SK-N-SH (cell line): ENCODE data around the gene MT1F. TPM values are rescaled to one million over a fixed set of nuclear protein-coding genes. Genes with fewer than 3 reads are reported as not detected.

ENCODE experiments used
- CTCF ChIA-PET: fragments of 300-600, 350-600 bp; formaldehyde crosslinking; extraction: SDS; loops from one replicate; lab custom pipeline; 2021; lab: Yijun Ruan, JAX
- POLR2A ChIA-PET: fragments of 350-600 bp; sonication (Branson Sonifier 250); formaldehyde crosslinking; extraction: SDS; loops from one replicate; lab custom pipeline; 2020; ENCODE audit warnings: antibody characterized with exemption, inconsistent platforms; lab: Yijun Ruan, JAX
- DNase-seq: peaks from one replicate; pipeline ENCODE4 v3.0.0; 2012
- H2AFZ ChIP-seq: fragments of 200-600 bp; sonication (generic); 2 replicates; pipeline ENCODE4 v1.8.1; 2016; ENCODE audit warnings: antibody characterized with exemption, mild to moderate bottlenecking, low read depth
- H3F3A ChIP-seq: fragments of 200-600 bp; sonication (generic); replicated peaks from 2 replicates; pipeline ENCODE3; 2016; ENCODE audit warnings: antibody characterized with exemption, mild to moderate bottlenecking; ENCODE audit not compliant: insufficient read depth
- H3K27ac ChIP-seq, 2 experiments: fragments of 200-500 bp in 1 of 2; fragments of 200-600 bp in 1 of 2; sonication (Bioruptor generic) in 1 of 2; sonication (generic), shearing (Covaris generic) in 1 of 2; 2 replicates each; pipeline versions ENCODE4 v1.5.1 to v1.6.1; 2014 to 2016; ENCODE audit warnings: low read depth in 2 of 2, inconsistent platforms in 1 of 2, low read length in 1 of 2, mild to moderate bottlenecking in 1 of 2, mixed read lengths in 1 of 2
- H3K27me3 ChIP-seq: fragments of 200-600 bp; sonication (generic), shearing (Covaris generic); 2 replicates; pipeline ENCODE4 v1.6.1; 2016; ENCODE audit warnings: mixed run types; ENCODE audit not compliant: insufficient read depth
- H3K36me3 ChIP-seq, 2 experiments: fragments of 200-500 bp in 1 of 2; fragments of 200-600 bp in 1 of 2; sonication (Bioruptor generic) in 1 of 2; sonication (generic) in 1 of 2; replicated peaks in 1 of 2; 2 replicates each; pipeline versions ENCODE3 to v1.5.1; 2014 to 2016; ENCODE audit warnings: low read length in 1 of 2, mild to moderate bottlenecking in 1 of 2; ENCODE audit not compliant: insufficient read depth in 2 of 2, control insufficient read depth in 1 of 2
- H3K4me1 ChIP-seq, 2 experiments: fragments of 200-500 bp in 1 of 2; fragments of 200-600 bp in 1 of 2; sonication (Bioruptor generic) in 1 of 2; sonication (generic), shearing (Covaris generic) in 1 of 2; 2 replicates each; pipeline versions ENCODE4 v1.5.1 to v1.6.1; 2014 to 2016; ENCODE audit warnings: low read depth in 1 of 2, low read length in 1 of 2, mixed run types in 1 of 2; ENCODE audit not compliant: insufficient read depth in 2 of 2, control insufficient read depth in 1 of 2
- H3K4me2 ChIP-seq: fragments of 200-600 bp; sonication (generic), shearing (Covaris generic); 2 replicates; pipeline ENCODE4 v1.6.1; 2017; ENCODE audit warnings: mixed run types
- H3K4me3 ChIP-seq, 2 experiments: fragments of 200-500 bp in 1 of 2; fragments of 200-600 bp in 1 of 2; sonication (Bioruptor generic) in 1 of 2; sonication (generic), shearing (Covaris generic) in 1 of 2; 2 replicates each; pipeline versions ENCODE4 v1.5.1 to v1.8.1; 2014 to 2016; ENCODE audit warnings: low read depth in 2 of 2, inconsistent platforms in 1 of 2, low read length in 1 of 2, mild to moderate bottlenecking in 1 of 2, mixed read lengths in 1 of 2, moderate library complexity in 1 of 2
- H3K79me2 ChIP-seq: fragments of 200-600 bp; sonication (generic); 2 replicates; pipeline ENCODE4 v1.8.1; 2017; ENCODE audit warnings: mild to moderate bottlenecking; ENCODE audit not compliant: insufficient read depth
- H3K9ac ChIP-seq: fragments of 200-600 bp; sonication (generic); 2 replicates; pipeline ENCODE4 v1.6.1; 2017; ENCODE audit warnings: mixed run types
- H3K9me2 ChIP-seq: fragments of 200-600 bp; sonication (generic); 2 replicates; pipeline ENCODE4 v1.6.1; 2017; ENCODE audit warnings: mixed run types
- H3K9me3 ChIP-seq: fragments of 200-600 bp; sonication (generic); 2 replicates; pipeline ENCODE4 v1.6.1; 2017; ENCODE audit warnings: mixed run types, mild to moderate bottlenecking, moderate library complexity
- H4K20me1 ChIP-seq: fragments of 200-600 bp; sonication (generic); 2 replicates; pipeline ENCODE4 v1.6.1; 2017; ENCODE audit warnings: mild to moderate bottlenecking, mixed run types; ENCODE audit not compliant: insufficient read depth
- ELF1 ChIP-seq: IDR thresholded peaks from 2 replicates; pipeline ENCODE4 v1.4.0; 2012
- EZH2phosphoT487 ChIP-seq: fragments of 200-600 bp; sonication (generic); IDR thresholded peaks from 2 replicates; pipeline ENCODE4 v1.6.1; 2017; ENCODE audit warnings: low read depth, mixed run types, mild to moderate bottlenecking, antibody characterized with exemption, moderate library complexity, borderline replicate concordance
- GABPA ChIP-seq: IDR thresholded peaks from 2 replicates; pipeline ENCODE4 v1.4.0; 2012; ENCODE audit warnings: low read depth, mild to moderate bottlenecking
- GATA2 ChIP-seq: sonication (generic); formaldehyde crosslinking; IDR thresholded peaks from 2 replicates; pipeline ENCODE4 v1.5.0; 2020; ENCODE audit warnings: mild to moderate bottlenecking, missing genetic modification reagents
- MXI1 ChIP-seq: IDR thresholded peaks from 2 replicates; pipeline ENCODE4 v1.6.1; 2012; ENCODE audit warnings: mild to moderate bottlenecking, low read depth, low read length, improper control_type of control experiment
- NFIC ChIP-seq: IDR thresholded peaks from 2 replicates; pipeline ENCODE4 v1.4.0; 2012; ENCODE audit warnings: borderline replicate concordance
- RCOR1 ChIP-seq: fragments of 150-350 bp; IDR thresholded peaks from 2 replicates; pipeline ENCODE4 v1.6.1; 2017; ENCODE audit warnings: antibody characterized with exemption, low read length
- RFX5 ChIP-seq: IDR thresholded peaks from 2 replicates; pipeline ENCODE4 v1.6.1; 2012; ENCODE audit warnings: mild to moderate bottlenecking, improper control_type of control experiment, low read length
- RXRA ChIP-seq: IDR thresholded peaks from 2 replicates; pipeline ENCODE4 v1.4.0; 2012; ENCODE audit warnings: low read depth, mild to moderate bottlenecking, borderline replicate concordance
- SMC3 ChIP-seq: IDR thresholded peaks from 2 replicates; pipeline ENCODE4 v1.6.1; 2012; ENCODE audit warnings: low read depth, low read length, improper control_type of control experiment
- WGBS: methylation state at CpG from one replicate; pipeline ENCODE4 v1.1.6; 2017; ENCODE audit warnings: low lambda C conversion rate; 5-methylcytosine and 5-hydroxymethylcytosine counted together
- polyA plus RNA-seq, 3 experiments: library from polyadenylated mRNA; depleted of rRNA; stranded (reverse); fragments of >200 nt; gene quantifications; 2 replicates each; pipeline ENCODE4 v1.2.3, GENCODE V29; 2012
- TF ChIP-seq, protein P1 (sequence below): IDR thresholded peaks from 2 replicates; pipeline ENCODE4 v1.4.0; 2012; ENCODE audit warnings: low read depth, borderline replicate concordance
- TF ChIP-seq, protein P2 (sequence below): fragments of 150-350 bp; IDR thresholded peaks from 2 replicates; pipeline ENCODE4 v1.6.1; 2017; ENCODE audit warnings: antibody characterized with exemption, low read length, low read depth, borderline replicate concordance
- TF ChIP-seq, protein P3 (sequence below): IDR thresholded peaks from 2 replicates; pipeline ENCODE4 v1.6.1; 2012; ENCODE audit warnings: mild to moderate bottlenecking, low read depth, low read length, moderate library complexity
- TF ChIP-seq, protein P4 (sequence below): IDR thresholded peaks from 2 replicates; pipeline ENCODE4 v1.4.0; 2012; ENCODE audit warnings: low read depth, borderline replicate concordance

The MT1F gene
- polyA plus RNA-seq, 1 of the 3 experiments (the other 2 are of a cell fraction): 13.0 TPM

DNA sequence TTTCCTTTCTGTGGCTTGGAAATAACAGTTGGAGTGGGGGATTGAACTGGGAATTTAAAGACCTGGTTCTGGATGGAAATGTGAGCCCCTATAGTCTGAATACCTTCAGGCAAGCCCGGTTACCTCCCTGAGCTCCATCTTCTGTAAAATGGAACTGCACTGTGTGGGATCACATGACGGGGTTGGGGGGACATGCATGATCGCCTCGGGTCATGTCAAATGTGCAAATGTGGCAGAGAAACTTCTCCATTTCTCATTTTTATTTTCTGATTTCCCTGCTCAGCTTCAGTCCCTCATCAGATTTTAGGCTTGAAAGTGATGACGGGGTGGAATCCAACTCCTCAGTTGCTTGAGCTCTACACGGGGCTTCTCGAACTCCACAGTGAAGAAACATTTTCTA, 4.5 kb upstream of the MT1F start:
- Histone ChIP-seq H3K4me1 (peaks cover 0 to 13% of the 10 kb centered on the region in 2 experiments; a peak in 2 of 4 replicates), H3K4me2 (no peak overlapping the region), H3K9me2 (no peaks in the 10 kb centered on the region), H4K20me1 (no peaks in the 10 kb centered on the region), H3K27ac (no peak overlapping the region), H3K79me2 (no peaks in the 10 kb centered on the region), H3K9ac (no peak overlapping the region), H3K9me3 (no peaks in the 10 kb centered on the region), H2AFZ (no peak overlapping the region), H3K4me3 (no peak overlapping the region), H3K27me3 (peaks cover 2% of the 10 kb centered on the region; the same call in 1 of the 2 replicates), H3F3A (no peaks in the 10 kb centered on the region), H3K36me3 (no peaks in the 10 kb centered on the region)
- POLR2A ChIA-PET: no interaction called here
- 79% methylated on average over 7 of the region's 7 CpGs for WGBS
- TF ChIP-seq, protein P1, sequence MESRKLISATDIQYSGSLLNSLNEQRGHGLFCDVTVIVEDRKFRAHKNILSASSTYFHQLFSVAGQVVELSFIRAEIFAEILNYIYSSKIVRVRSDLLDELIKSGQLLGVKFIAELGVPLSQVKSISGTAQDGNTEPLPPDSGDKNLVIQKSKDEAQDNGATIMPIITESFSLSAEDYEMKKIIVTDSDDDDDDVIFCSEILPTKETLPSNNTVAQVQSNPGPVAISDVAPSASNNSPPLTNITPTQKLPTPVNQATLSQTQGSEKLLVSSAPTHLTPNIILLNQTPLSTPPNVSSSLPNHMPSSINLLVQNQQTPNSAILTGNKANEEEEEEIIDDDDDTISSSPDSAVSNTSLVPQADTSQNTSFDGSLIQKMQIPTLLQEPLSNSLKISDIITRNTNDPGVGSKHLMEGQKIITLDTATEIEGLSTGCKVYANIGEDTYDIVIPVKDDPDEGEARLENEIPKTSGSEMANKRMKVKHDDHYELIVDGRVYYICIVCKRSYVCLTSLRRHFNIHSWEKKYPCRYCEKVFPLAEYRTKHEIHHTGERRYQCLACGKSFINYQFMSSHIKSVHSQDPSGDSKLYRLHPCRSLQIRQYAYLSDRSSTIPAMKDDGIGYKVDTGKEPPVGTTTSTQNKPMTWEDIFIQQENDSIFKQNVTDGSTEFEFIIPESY: no peak
- TF ChIP-seq, protein P2, sequence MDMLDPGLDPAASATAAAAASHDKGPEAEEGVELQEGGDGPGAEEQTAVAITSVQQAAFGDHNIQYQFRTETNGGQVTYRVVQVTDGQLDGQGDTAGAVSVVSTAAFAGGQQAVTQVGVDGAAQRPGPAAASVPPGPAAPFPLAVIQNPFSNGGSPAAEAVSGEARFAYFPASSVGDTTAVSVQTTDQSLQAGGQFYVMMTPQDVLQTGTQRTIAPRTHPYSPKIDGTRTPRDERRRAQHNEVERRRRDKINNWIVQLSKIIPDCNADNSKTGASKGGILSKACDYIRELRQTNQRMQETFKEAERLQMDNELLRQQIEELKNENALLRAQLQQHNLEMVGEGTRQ: no peak
- no peak for TF ChIP-seq GABPA
- no peak for TF ChIP-seq MXI1
- TF ChIP-seq, protein P3, sequence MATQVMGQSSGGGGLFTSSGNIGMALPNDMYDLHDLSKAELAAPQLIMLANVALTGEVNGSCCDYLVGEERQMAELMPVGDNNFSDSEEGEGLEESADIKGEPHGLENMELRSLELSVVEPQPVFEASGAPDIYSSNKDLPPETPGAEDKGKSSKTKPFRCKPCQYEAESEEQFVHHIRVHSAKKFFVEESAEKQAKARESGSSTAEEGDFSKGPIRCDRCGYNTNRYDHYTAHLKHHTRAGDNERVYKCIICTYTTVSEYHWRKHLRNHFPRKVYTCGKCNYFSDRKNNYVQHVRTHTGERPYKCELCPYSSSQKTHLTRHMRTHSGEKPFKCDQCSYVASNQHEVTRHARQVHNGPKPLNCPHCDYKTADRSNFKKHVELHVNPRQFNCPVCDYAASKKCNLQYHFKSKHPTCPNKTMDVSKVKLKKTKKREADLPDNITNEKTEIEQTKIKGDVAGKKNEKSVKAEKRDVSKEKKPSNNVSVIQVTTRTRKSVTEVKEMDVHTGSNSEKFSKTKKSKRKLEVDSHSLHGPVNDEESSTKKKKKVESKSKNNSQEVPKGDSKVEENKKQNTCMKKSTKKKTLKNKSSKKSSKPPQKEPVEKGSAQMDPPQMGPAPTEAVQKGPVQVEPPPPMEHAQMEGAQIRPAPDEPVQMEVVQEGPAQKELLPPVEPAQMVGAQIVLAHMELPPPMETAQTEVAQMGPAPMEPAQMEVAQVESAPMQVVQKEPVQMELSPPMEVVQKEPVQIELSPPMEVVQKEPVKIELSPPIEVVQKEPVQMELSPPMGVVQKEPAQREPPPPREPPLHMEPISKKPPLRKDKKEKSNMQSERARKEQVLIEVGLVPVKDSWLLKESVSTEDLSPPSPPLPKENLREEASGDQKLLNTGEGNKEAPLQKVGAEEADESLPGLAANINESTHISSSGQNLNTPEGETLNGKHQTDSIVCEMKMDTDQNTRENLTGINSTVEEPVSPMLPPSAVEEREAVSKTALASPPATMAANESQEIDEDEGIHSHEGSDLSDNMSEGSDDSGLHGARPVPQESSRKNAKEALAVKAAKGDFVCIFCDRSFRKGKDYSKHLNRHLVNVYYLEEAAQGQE: no peak
- TF ChIP-seq GATA2 (CRISPR knock-in tag): no peak
- TF ChIP-seq SMC3: no peak
- TF ChIP-seq NFIC: no peak
- TF ChIP-seq, protein P4, sequence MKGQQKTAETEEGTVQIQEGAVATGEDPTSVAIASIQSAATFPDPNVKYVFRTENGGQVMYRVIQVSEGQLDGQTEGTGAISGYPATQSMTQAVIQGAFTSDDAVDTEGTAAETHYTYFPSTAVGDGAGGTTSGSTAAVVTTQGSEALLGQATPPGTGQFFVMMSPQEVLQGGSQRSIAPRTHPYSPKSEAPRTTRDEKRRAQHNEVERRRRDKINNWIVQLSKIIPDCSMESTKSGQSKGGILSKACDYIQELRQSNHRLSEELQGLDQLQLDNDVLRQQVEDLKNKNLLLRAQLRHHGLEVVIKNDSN: no peak
- TF ChIP-seq EZH2phosphoT487: no peak
- no peak for TF ChIP-seq ELF1
- no peak for TF ChIP-seq RXRA
- no peak for TF ChIP-seq RFX5
- TF ChIP-seq RCOR1: no peak
- CTCF ChIA-PET: interaction anchor here (1.3 kb wide), 1 partner anchor 140 kb away, joined by 3 read pairs; no protein-coding TSS in a partner anchor
- DNase-seq: no peak
